Measurements from ENCODE around the gene PBRM1. TPM values are rescaled to one million over a fixed set of nuclear protein-coding genes. Genes with fewer than 3 reads are reported as not detected.

PBRM1 gene
- polyA plus RNA-seq, 3 donors, result 26.1 to 72.9 (median 38.0) TPM

DNA sequence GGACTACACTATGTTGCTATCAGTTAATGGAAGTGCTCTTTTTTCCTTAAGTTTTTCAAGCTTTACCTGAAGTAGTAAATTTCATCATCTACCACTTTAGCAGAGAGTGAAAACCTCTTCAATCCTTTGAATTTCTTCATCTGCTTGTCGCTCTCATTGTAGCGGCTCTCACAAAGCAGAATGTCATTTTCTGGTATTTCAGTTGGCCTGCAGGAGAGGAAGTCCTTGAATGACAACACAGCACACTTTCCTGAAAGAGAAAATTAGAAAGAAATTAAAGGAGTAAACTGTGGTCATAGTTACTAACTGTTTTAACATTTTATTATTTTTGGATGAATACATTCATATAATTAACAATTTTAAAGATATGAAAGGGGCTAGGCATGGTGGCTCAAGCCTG, 121.7 kb downstream of the PBRM1 start:
- H3K4me1 Mint-ChIP-seq, result no peaks in the 10 kb centered on the region
- Histone ChIP-seq H2AFZ (ENCODE audit: insufficient read depth, low read depth, low read length, poor library complexity, severe bottlenecking) (no peak overlapping the region), H3K36me3 (replicated peaks in 1 of 2; ENCODE audit: control insufficient read depth in 1 of 2, insufficient read depth in 2 of 2, low read length in 2 of 2) (peaks cover 69 to 86% of the 10 kb centered on the region in 2 donors), H3K9me3 (replicated peaks in 1 of 2; ENCODE audit: control insufficient read depth in 1 of 2, insufficient read depth in 1 of 2, low read length in 2 of 2) (no peaks in the 10 kb centered on the region), H3K27ac (ENCODE audit: low read depth in 1 of 2, low read length in 2 of 2) (no peak overlapping the region), H4K20me1 (ENCODE audit: insufficient read depth, low read length) (peaks cover 2% of the 10 kb centered on the region), H3K4me3 (replicated peaks in 1 of 3; ENCODE audit: low read depth in 2 of 3, low read length in 3 of 3) (no peak overlapping the region), H3K4me1 (ENCODE audit: control insufficient read depth in 1 of 2, insufficient read depth in 2 of 2, low read length in 2 of 2) (no peaks in the 10 kb centered on the region), H3K27me3 (ENCODE audit: control insufficient read depth in 2 of 2, insufficient read depth in 2 of 2, low read length in 2 of 2) (no peaks in the 10 kb centered on the region), H3K4me2 (replicated peaks; ENCODE audit: extremely low read depth, low read length, poor library complexity, severe bottlenecking) (no peak overlapping the region), H3K79me2 (ENCODE audit: insufficient read depth, low read length) (no peaks in the 10 kb centered on the region), H3K9ac (ENCODE audit: insufficient read depth, low read length, poor library complexity, severe bottlenecking) (no peak overlapping the region)
- intact Hi-C loops (cut with micrococcal nuclease), result no loop called here
- peak overlapping the region in 1 of 7 donors; percentile 13 for H3K27ac Mint-ChIP-seq
- TF ChIP-seq, protein P1, sequence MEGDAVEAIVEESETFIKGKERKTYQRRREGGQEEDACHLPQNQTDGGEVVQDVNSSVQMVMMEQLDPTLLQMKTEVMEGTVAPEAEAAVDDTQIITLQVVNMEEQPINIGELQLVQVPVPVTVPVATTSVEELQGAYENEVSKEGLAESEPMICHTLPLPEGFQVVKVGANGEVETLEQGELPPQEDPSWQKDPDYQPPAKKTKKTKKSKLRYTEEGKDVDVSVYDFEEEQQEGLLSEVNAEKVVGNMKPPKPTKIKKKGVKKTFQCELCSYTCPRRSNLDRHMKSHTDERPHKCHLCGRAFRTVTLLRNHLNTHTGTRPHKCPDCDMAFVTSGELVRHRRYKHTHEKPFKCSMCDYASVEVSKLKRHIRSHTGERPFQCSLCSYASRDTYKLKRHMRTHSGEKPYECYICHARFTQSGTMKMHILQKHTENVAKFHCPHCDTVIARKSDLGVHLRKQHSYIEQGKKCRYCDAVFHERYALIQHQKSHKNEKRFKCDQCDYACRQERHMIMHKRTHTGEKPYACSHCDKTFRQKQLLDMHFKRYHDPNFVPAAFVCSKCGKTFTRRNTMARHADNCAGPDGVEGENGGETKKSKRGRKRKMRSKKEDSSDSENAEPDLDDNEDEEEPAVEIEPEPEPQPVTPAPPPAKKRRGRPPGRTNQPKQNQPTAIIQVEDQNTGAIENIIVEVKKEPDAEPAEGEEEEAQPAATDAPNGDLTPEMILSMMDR (IDR thresholded peaks at IDR 0.05), result no peak
- DNase-seq, result no peak
- peaks cover 64 to 94% of the 10 kb centered on the region in 2 donors for H3K36me3 Mint-ChIP-seq
- WGBS (ENCODE audit: insufficient coverage), result no CpG with 5 or more reads among the region's 2 CpGs
- H3K27me3 Mint-ChIP-seq (ENCODE audit: low read depth in 3 of 3), result peaks cover 0 to 3% (median 0%) of the 10 kb centered on the region in 3 donors
- no peak overlapping the region for H3K4me3 Mint-ChIP-seq
- H3K9me3 Mint-ChIP-seq, result peaks cover 0 to 3% (median 0%) of the 10 kb centered on the region in 7 donors

DNA sequence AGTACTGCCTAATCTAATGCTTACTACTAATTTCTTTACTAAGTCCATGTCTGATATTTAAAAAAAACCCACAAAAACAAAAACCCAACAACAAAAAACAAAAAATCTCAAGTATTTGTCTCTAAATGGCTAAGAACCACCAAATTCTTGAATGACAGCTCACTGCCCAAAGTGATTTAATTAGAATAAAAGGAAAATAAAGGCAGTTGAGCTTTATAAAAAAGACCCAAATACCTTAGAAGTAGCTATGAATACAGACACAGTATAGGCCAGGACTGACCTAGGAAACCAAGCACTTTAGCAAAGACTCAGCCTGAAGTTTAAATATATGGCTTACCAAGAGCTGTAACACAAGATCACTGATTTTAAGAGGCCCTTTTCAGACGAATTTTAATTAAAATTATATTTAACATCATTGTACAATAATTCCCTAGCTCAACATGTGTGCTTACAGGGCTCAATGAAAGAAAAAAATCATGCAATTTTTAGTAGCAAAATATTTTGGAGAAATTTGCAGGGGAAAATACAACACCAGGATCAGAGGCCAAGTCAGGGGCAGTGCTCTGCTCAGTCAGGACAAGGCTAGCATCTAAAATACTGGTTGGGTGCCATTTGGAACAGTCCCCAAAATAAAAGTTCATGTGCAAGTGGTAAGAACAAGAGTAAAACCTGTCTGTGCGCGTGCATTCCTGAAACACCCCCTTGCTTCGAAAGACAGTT, 124.5 kb downstream of the PBRM1 start:
- Histone ChIP-seq H3K9me3 (replicated peaks in 1 of 2; ENCODE audit: control insufficient read depth in 1 of 2, insufficient read depth in 1 of 2, low read length in 2 of 2) (no peaks in the 10 kb centered on the region), H3K4me3 (replicated peaks in 1 of 3; ENCODE audit: low read depth in 2 of 3, low read length in 3 of 3) (no peak overlapping the region), H2AFZ (ENCODE audit: insufficient read depth, low read depth, low read length, poor library complexity, severe bottlenecking) (no peak overlapping the region), H3K79me2 (ENCODE audit: insufficient read depth, low read length) (no peaks in the 10 kb centered on the region), H3K4me2 (replicated peaks; ENCODE audit: extremely low read depth, low read length, poor library complexity, severe bottlenecking) (no peak overlapping the region), H3K9ac (ENCODE audit: insufficient read depth, low read length, poor library complexity, severe bottlenecking) (no peak overlapping the region), H3K4me1 (ENCODE audit: control insufficient read depth in 1 of 2, insufficient read depth in 2 of 2, low read length in 2 of 2) (no peaks in the 10 kb centered on the region), H3K36me3 (replicated peaks in 1 of 2; ENCODE audit: control insufficient read depth in 1 of 2, insufficient read depth in 2 of 2, low read length in 2 of 2) (peaks cover 89 to 94% of the 10 kb centered on the region in 2 donors), H3K27ac (ENCODE audit: low read depth in 1 of 2, low read length in 2 of 2) (no peak overlapping the region), H4K20me1 (ENCODE audit: insufficient read depth, low read length) (peaks cover 16% of the 10 kb centered on the region), H3K27me3 (ENCODE audit: control insufficient read depth in 2 of 2, insufficient read depth in 2 of 2, low read length in 2 of 2) (no peaks in the 10 kb centered on the region)
- peaks cover 0 to 3% (median 0%) of the 10 kb centered on the region in 7 donors for H3K9me3 Mint-ChIP-seq
- no peak overlapping the region for H3K4me3 Mint-ChIP-seq
- H3K27ac Mint-ChIP-seq, result no peak overlapping the region
- H3K36me3 Mint-ChIP-seq, result peaks cover 70 to 90% of the 10 kb centered on the region in 2 donors
- H3K4me1 Mint-ChIP-seq, result no peaks in the 10 kb centered on the region
- peaks cover 0 to 3% (median 0%) of the 10 kb centered on the region in 3 donors for H3K27me3 Mint-ChIP-seq (ENCODE audit: low read depth in 3 of 3)
- intact Hi-C loops (cut with micrococcal nuclease), result no loop called here
- TF ChIP-seq, protein P1 (IDR thresholded peaks at IDR 0.05), result no peak
- WGBS (ENCODE audit: insufficient coverage), result 96% methylated on average over 3 of the region's 4 CpGs
- no peak for DNase-seq
